GM12873 (cell line): ENCODE results near the gene IGSF1.

ENCODE experiments used
- TF ChIP-seq, protein P1 (sequence below): IDR thresholded peaks from 2 replicates; pipeline ENCODE4 v1.5.1; 2012; ENCODE audit warnings: low read depth, mild to moderate bottlenecking, moderate library complexity, low read length, control low read depth; ENCODE audit not compliant: insufficient read depth; ENCODE audit errors: missing control alignments

The IGSF1 gene, protein sequence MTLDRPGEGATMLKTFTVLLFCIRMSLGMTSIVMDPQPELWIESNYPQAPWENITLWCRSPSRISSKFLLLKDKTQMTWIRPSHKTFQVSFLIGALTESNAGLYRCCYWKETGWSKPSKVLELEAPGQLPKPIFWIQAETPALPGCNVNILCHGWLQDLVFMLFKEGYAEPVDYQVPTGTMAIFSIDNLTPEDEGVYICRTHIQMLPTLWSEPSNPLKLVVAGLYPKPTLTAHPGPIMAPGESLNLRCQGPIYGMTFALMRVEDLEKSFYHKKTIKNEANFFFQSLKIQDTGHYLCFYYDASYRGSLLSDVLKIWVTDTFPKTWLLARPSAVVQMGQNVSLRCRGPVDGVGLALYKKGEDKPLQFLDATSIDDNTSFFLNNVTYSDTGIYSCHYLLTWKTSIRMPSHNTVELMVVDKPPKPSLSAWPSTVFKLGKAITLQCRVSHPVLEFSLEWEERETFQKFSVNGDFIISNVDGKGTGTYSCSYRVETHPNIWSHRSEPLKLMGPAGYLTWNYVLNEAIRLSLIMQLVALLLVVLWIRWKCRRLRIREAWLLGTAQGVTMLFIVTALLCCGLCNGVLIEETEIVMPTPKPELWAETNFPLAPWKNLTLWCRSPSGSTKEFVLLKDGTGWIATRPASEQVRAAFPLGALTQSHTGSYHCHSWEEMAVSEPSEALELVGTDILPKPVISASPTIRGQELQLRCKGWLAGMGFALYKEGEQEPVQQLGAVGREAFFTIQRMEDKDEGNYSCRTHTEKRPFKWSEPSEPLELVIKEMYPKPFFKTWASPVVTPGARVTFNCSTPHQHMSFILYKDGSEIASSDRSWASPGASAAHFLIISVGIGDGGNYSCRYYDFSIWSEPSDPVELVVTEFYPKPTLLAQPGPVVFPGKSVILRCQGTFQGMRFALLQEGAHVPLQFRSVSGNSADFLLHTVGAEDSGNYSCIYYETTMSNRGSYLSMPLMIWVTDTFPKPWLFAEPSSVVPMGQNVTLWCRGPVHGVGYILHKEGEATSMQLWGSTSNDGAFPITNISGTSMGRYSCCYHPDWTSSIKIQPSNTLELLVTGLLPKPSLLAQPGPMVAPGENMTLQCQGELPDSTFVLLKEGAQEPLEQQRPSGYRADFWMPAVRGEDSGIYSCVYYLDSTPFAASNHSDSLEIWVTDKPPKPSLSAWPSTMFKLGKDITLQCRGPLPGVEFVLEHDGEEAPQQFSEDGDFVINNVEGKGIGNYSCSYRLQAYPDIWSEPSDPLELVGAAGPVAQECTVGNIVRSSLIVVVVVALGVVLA (N-terminal part only)

DNA sequence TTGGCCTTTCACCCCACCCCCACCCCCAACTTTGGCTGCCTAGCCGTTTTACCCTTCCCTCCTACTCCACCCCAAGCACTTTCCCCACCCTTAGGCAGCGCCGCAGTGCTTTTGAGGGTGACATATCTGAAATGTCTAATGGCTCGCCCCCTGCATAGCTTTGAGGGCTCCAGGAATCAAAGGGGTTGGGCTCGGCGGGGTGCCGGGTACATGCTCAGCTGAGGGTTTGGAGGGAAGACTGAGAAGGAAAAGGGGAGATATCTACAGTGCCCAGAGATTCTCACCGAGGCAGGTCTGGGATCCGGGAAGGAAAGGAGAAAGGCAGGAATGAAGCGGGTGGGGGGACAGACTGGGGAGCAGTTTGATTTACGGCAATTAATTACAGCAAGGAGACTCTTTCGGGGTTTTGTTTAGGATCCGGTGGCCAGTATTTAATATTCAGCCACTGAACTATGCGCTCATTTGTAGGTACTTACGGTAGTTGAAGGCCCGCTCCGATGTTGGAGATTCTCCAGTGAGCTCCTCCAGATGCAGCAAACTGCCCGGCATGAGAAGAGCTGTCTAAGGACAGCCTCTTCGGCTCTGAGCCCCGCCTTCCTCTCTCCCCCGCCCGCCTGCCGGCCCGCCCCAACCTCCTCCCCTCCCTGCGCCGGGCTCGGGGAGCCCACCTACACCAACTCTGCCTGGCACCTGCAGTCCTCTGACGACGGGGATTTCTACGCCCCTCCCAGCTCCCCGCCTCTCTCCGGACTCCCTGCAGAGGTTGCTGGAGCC lies at the start of gene IGSF1:
Gene IGSF1, minus strand, starts transcription at position 569 of the 774 bp plus-strand sequence. CDS start 2,632 bp downstream, outside the sequence.
- TF ChIP-seq, protein P1, sequence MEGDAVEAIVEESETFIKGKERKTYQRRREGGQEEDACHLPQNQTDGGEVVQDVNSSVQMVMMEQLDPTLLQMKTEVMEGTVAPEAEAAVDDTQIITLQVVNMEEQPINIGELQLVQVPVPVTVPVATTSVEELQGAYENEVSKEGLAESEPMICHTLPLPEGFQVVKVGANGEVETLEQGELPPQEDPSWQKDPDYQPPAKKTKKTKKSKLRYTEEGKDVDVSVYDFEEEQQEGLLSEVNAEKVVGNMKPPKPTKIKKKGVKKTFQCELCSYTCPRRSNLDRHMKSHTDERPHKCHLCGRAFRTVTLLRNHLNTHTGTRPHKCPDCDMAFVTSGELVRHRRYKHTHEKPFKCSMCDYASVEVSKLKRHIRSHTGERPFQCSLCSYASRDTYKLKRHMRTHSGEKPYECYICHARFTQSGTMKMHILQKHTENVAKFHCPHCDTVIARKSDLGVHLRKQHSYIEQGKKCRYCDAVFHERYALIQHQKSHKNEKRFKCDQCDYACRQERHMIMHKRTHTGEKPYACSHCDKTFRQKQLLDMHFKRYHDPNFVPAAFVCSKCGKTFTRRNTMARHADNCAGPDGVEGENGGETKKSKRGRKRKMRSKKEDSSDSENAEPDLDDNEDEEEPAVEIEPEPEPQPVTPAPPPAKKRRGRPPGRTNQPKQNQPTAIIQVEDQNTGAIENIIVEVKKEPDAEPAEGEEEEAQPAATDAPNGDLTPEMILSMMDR = no peak

DNA sequence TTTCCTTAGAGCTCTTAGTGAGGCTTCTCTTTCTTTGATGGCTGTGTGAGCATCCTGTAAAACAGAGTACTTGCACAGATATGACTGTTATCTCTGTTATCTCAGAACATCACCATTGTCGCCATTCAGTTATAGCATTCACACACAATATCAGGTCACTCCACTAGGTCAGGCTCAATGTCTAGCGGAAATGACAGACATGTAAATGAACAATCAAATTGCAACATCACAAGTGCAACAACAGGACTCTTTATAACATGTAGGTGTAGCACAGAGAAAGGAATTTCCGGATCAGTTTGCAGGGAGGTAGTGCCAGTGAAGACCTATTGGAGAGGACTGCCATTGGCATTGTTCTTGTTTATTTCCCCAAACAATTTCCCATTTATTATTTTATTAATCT lies 43.2 kb upstream of the IGSF1 start:
- TF ChIP-seq, protein P1 = no peak

DNA sequence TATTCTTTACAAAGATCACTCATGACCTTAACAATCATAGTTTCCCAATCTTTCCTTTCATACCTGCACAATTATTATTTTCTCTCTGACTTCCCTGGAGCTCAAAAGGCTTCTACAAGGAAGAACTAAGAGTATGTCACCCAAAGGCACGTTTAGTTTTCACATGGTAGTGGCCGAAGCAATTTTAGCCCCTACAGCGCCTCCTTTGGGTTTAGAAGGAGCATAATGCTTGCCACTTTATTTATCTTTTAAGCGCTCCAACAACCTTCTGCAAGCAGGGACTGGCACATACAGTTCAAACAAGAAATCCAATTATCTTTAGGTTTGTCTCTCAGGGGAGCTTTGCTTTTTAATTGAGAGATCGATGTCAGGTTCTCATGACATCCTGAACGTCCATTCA lies 42.0 kb upstream of the IGSF1 start:
- TF ChIP-seq, protein P1 = no peak

DNA sequence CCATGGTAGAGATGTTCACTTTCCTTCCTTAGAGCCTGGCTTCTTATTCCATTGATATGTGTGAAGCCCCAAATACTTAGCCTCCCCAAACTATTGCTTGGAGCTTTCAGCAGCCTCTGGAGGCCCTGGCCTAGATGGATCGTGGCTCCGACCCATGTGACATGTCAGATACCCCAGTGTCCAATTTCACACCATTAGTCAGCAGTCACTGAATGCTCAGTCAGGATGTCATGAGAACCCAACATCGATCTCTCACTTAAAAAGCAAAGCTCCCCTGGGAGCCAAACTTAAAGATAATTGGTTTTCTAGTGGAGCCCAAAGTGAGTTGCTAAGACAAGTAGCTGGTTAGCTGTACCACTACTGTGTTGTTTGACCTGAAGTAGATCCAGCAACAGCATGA lies 41.6 kb upstream of the IGSF1 start:
- TF ChIP-seq, protein P1 = no peak

DNA sequence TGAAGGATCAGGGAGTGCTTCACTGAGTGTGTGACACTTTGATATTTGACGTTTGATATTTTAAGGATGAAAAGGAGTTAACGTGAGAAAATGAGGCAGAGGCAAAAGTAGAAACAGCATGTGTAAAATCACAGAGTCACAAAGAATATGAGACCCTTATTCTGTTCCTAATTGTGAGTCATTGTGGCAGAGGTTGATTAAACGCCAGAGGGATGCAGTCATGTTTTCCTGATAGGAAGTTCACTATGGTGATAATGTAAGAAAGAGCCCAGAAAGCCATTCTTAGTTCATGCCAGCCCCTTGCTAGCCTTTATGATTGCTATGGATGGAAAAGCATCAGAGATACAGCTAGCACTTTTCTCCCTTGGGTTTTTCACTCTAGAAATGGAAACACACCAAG lies 33.5 kb upstream of the IGSF1 start:
- TF ChIP-seq, protein P1 = no peak

DNA sequence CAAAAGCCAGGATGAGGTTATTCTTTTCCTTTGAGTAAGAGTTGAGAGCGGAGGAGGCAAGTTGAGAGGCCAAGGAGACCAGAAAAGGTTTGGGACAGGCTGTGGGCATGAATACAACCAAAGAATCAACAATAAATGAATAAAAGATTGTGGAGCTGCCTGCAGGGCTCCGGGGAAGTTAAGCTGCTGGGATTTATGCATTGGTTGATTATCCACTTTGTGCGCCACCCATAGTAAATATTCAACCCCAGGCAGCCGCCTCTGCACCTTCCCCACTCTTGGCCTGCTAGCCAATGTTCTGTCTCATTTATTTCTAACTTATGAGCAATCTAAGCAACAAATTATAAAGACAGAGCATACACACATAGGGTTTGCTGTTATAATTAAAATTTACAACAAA lies 28.2 kb upstream of the IGSF1 start:
- TF ChIP-seq, protein P1 = no peak
